ENCODE data around the gene ABCA13.
"Not testable (repeated sequence)": the region's sequence is repeated elsewhere in the genome, so short reads cannot be mapped to it uniquely, and the experiment has no call there.

The ABCA13 gene

GRCh38 chr7:48171202-48171601, at the start of gene ABCA13:
TSS of gene ABCA13 (plus strand) at chr7:48171458. CDS start at chr7:48171484, 26 bp downstream.
- no peak for DNase-seq

GRCh38 chr7:48126037-48126436, 45.2 kb upstream of the ABCA13 start:
- no peak for DNase-seq

GRCh38 chr7:48130658-48131108, 40.6 kb upstream of the ABCA13 start:
- DNase-seq, result no peak

GRCh38 chr7:48132792-48133191, 38.5 kb upstream of the ABCA13 start:
- no peak for DNase-seq

GRCh38 chr7:48139459-48139858, 31.8 kb upstream of the ABCA13 start:
- no peak for DNase-seq

DNA sequence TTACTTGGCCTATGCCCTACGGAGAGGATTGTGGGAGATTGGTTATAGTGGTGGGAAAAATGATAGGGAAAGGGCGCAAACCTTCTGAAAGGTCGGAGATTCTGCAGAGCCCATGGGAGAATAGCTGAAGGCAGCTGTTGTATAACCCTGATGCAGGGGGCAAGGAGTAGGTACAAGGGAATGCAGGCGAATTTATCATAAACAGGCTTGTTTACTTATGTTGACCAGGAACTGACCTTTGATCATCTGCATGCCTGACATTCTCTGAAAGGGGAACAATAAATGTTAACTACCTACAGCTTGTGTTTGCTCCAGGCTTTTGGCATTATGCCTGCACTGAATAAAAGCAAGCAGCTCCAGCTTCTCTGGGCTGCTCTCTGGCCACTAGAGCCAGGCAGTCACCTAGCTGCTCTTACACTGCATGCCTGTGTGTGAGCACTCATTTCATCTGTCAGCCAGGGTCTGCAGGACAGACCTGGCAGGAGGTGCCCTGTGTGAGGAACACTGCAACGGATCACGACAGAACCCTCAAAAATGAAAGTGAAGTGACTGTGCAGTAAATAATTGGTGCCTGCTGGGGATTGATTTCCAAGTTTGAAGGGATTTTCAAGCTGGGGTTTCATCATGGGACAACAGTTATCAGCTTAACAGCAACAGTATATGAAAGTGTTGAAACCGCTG, 31.1 kb upstream of the ABCA13 start:
- DNase-seq, result no peak

DNA sequence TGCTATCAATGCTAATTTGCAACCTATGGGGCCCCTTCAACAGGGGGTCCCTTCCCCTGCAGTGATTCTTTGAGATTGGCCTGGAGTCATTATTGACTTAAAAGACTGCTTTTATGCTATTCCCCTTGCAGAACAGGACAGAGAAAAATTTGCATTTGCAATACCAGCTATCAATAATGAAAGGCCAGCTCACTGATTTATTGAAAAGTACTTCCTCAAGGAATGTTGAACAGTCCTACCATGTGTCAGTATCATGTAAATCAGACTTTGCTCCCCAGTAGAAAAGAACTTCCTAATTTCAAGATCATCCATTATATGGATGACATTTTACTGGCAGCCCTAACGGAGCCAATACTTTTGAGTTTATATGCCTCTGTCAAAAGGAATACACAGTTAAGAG, 29.7 kb upstream of the ABCA13 start:
- DNase-seq, result no peak

GRCh38 chr7:48144291-48144768, 26.9 kb upstream of the ABCA13 start:
- no peak for DNase-seq

- no peak for DNase-seq
These were observed 24.1 kb upstream of the ABCA13 start for GRCh38 chr7:48147078-48147591.

GRCh38 chr7:48147690-48148089, 23.6 kb upstream of the ABCA13 start:
- not testable (repeated sequence) for DNase-seq

DNA sequence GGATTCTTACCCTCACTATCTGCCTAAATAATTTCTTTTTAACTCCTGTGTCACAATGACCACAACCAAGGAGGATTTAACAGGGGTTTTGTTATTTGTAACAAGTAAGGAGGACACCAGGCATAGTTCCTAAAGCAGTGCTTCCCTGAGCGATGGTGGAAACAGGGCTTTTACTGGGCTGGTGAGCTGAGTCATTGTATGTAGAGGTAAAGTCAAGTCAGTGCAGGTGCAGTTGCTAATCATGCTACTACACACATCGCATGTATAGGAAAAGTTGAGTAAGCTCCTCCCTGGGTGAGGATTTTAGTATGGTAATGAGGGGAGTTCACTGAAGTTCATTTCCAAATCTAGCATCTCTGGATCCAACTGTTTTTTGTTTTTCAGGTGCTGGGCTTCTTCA, 22.9 kb upstream of the ABCA13 start:
- no peak for DNase-seq

DNA sequence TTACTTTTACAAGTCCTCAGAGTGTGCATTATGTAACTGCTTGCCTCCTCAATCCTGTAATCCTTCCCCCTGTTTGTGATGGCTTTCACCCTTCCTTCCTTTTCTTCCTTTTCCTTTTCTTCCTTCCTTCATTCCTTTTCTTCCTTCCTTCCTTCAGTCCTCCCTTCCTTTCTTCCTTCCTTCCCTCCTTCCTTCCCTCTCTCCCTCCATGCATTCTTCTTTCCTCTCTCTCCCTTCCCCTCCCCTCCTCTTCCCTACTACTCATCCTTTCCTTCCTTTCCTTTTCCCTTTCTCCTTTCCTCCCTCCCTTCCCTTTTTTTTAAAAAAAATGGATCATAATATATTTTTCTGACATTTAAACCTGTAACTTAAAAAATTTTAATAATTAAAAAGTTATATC, 22.2 kb upstream of the ABCA13 start:
- DNase-seq, result no peak

DNA sequence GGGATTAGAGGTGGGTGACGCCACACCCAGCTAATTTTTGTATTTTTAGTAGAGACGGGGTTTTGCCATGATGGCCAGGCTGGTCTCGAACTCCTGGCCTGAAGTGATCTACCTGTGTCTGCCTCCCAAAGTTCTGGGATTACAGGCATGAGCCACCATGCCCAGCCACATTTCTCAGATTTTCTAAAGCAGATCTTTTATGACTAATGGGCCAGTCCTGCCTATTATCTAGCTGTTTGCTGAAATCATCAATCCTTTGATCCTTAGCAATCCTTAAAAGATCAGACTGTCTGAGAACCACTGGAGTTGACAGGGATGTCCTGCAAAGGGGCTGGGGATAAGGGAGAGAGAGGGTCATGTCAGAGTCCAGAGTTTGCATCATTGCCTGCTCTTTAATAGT, 21.2 kb upstream of the ABCA13 start:
- no peak for DNase-seq

DNA sequence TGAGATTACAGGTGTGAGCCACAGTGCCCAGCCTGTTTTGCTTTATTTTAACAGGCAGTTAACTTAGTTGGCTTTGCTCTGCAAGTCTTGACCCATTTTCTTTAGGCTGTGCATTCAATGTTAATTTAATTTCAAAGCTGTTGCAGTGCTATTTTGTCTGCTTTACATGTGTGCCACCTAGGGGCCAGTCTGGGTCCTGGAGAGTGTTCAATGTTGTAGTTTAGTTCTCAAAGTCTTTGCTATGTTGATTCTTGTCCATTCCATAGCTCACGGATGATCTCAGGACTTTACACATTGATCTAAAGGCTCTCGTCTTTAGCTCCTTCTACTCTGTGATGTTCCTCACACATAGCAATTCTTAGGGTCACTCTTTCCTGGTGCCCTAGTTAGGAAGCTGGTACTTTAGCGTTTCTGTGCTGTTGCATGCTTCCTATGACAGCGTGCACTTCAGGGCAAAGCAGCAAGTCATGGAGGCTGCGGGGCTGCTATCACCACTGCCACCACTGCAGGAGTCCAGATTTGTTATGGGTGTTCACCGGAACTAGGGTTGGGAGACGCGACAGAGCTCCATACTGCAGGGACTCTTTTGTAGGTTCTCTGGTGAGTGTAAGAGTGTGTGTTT, 16.4 kb upstream of the ABCA13 start:
- peak in 2 of 4 experiments; percentile 1 for DNase-seq

GRCh38 chr7:48158404-48158803, 12.9 kb upstream of the ABCA13 start:
- no peak for DNase-seq

DNA sequence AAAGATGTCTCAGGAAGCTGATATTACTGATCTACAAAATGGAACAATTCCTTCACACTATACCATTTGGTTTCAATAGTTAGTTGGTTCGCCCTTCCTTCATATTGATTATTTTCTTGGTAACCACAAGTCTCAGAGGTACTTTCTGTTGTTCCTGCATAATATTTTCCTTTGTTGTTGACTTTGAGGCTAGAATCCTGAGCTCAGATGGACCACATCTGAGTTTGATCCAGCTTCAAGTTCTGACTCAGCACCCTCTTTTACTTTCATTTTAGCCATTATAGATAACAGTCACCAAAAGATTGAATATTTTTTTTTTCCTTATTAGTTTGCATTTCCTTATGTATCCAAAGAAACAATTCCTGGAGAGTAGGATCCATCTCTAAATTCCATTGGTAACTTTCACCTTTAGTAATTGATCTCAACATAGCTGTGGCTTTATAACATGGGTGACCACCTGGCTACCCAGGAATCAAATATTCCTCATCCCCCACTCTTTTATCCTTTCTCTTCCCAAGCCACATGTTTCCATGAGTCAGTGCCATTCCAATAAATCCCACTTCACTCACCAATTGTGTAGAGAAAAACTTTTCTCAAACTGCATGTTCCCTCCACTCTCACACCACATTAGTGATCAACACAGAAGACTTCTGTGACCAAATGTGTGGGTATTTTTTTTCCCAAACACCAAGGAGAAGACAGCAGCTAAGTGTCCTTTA, 9.7 kb upstream of the ABCA13 start:
- DNase-seq, result no peak

DNA sequence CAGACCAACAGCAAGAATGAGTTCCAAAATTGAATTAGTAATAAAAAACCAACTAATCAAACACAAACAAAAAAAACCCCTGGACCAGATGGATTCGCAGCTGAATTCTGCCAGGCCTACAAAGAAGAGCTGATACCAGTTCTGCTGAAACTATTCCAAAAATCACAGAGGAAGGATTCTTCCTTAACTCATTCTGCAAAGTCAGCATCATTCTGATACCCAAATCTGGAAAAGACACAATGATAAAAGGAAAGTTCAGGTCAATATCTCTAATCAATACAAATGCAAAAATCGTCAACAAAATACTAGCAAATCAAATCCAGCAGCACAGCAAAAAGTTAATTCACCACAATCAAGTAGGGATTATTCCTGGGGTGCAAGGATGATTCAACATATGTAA, 6.1 kb upstream of the ABCA13 start:
- no peak for DNase-seq

DNA sequence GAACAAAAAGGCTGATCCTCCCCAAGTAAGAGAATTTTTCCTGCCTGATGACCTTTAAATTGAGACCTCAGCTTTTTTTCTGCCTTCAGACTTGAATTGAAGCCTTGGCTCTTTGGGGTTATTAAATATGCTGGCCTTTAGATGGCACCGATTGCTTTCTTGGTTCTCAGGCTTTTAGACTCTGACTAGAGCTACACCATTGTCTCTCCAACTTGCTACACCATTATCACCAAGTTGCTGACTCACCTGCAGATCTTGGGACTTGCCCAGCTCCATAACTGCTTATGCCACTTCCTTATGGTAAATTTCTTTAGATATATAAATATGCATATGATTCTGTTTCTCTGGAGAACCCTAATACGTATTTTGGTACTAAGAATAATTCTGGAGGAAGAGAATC, 3.1 kb upstream of the ABCA13 start:
- no peak for DNase-seq

DNA sequence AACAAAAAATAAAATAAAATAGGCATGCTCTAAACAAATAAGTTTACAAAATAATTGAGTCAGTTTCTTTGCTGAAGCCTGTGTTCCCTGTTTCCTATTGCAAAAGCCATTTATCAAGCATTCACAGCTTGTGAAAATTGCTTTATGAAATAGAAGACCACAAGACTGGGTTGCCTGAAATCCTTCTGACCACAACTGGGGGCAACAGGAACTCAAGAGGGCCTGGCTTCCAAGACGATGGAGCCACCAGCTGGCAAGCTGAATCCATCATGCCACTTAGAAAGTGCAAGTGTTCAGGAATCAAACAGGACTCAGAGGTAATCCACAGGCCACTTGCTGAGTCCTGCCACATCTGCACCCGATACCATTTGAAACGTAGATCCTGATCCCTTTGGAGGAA, 752 bp upstream of the ABCA13 start:
- DNase-seq, result no peak

DNA sequence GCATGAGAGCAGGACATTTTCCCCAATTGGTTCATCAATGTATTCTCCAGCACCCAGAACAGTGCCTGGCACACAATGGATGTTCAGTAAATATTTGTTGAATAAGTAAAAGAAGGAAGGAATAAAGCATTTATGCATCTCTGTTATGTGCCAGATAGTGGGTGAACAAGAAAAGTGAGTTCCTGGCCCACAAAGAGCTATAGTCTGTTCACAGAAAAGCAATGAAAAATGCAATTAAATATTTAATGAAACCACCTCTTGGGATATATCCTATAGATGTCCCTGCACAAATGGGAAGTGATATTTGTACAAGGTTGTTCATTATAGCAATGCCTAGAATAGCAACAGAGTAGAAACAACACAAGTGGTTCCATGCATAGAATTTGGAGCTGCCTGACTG, 2.1 kb downstream of the ABCA13 start:
- no peak for DNase-seq

GRCh38 chr7:48173756-48174382, 2.6 kb downstream of the ABCA13 start:
- no peak for DNase-seq

DNA sequence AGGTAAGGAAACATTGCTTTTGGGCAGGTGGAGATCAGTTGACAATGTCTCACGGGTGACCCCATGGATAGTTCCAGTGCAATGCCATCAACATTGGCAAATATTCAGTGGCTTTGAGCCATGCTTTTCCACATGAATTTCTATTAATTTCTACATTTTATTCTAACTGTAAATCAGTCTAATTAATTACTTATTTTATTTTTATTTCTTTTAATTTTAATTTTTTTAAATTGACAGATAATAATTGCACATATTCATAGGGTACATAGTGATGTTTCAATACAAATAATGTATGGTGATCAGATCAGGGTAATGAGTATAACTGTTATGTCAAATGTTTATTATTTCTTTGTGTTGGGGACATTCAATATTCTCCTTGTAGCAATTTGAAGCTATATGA, 3.8 kb downstream of the ABCA13 start:
- no peak for DNase-seq

GRCh38 chr7:48176356-48176893, 5.2 kb downstream of the ABCA13 start:
- DNase-seq, result no peak
